Measurements from ENCODE around the gene EIF5B.
"Not testable (repeated sequence)": the region's sequence is repeated elsewhere in the genome, so short reads cannot be mapped to it uniquely, and the experiment has no call there.

EIF5B gene

DNA sequence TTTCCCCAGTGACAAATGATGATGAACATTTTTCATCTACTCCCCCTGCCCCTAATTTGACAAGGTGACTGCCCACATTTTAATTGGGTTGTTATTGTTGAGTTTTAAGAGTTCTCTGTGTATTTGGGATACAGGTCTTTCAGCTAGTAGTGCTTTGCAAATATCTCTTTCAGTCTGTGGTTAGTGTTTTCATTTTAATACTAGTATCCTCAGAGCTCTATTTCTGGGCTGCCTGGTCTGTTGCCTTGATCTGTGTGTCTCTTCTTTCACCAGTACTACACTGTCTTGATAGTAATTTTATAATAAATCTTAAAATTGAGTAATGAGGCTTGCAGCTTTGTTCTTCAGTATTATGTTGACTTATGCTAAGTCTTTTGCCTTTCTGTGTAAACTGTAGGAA is 19.7 kb downstream of the EIF5B start:
- in situ Hi-C loops (cut with MboI; ENCODE audit: low sequenced_read_pairs): no loop called here

DNA sequence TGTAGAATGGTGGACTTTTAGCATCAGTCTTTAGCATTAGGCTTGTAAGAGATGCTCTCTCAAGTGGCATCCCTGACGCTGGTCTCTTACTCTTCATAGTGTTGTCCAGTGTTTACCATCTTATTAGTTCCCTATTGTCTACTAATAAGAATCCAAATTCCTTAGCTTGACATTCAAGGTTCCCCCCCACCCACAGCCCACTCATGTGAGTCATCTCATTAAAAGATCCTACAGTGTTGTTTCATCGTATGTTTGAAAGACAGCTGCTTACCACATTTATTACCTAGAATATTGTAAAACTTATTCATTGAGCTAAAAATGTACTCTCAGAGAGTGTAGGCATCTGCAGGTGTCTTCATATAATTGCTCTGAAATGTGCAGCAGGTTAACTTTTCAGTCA is 28.5 kb downstream of the EIF5B start:
- in situ Hi-C loops (cut with MboI; ENCODE audit: low sequenced_read_pairs): no loop called here

DNA sequence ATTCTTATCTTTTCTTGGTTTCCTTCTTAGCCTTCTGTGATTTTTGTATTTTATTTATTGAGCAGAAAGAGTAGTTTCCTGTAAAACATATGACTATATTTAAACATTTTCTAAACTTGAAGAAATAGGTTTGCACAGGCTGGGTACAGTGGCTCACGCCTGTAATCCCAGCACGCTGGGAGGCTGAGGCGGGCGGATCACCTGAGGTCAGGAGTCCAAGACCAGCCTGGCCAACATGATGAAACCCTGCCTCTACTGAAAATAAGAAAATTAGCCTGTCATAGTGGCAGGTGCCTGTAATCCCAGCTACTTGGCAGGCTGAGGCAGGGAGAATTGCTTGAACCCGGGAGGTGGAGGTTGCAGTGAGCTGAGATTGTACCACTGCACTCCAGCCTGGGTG is 31.7 kb downstream of the EIF5B start:
- in situ Hi-C loops (cut with MboI; ENCODE audit: low sequenced_read_pairs): not testable (repeated sequence)

DNA sequence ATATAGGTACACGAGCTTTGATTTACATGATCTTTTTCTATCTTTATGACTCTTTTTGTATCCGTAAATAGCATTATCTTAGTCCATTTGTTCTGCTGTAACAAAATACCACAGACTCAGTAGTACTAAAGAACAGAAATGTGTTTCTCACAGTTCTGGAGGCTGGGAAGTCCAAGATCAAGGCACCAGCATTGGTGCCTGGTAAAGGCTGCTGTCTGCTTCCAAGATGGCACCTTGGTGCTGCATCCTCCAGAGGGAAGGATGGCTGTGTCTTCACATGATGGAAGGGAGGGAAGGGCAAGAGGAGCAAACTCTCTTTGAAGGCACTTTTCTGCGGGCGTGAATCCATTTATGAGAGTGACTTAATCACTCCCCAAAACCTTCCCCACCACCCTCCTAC is 36.0 kb downstream of the EIF5B start:
- in situ Hi-C loops (cut with MboI; ENCODE audit: low sequenced_read_pairs): no loop called here

DNA sequence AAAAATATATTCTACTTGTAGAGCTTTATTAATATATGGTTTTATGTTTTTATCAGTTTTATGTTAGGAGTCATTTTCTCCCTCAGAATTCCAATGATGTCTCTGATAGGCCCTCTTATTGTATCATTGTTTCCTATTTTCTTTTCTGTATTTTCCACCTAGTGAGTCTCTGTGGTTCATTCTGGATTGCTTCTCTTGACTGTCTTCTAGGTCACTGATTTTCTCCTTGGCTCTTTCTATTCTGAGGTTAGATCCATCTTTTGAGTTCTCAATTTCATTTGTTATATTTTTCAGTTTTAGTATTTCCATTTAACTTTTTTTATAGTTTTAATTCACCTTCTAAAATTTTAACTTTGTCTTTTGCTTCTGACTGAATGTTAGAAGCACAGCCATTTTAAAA is 37.6 kb downstream of the EIF5B start:
- in situ Hi-C loops (cut with MboI; ENCODE audit: low sequenced_read_pairs): no loop called here

DNA sequence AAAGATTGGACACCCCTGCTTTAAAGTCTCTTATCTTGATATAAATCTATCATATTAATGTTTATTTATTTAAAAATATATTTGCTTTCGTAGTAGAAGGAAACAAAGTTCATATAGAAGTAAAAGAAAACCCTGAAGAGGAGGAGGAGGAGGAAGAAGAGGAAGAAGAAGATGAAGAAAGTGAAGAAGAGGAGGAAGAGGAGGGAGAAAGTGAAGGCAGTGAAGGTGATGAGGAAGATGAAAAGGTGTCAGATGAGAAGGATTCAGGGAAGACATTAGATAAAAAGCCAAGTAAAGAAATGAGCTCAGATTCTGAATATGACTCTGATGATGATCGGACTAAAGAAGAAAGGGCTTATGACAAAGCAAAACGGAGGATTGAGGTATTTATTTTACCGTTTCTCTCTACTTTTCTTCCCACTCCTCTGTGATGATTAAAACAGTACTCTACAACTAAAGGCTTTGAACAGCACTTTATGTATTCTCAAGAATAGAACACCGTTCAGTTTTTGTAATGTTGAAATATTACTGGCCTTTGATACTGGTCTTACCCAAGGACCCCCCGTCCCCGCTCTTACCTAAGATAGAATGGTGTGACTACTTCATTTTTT is 39.2 kb downstream of the EIF5B start:
- in situ Hi-C loops (cut with MboI; ENCODE audit: low sequenced_read_pairs): no loop called here

DNA sequence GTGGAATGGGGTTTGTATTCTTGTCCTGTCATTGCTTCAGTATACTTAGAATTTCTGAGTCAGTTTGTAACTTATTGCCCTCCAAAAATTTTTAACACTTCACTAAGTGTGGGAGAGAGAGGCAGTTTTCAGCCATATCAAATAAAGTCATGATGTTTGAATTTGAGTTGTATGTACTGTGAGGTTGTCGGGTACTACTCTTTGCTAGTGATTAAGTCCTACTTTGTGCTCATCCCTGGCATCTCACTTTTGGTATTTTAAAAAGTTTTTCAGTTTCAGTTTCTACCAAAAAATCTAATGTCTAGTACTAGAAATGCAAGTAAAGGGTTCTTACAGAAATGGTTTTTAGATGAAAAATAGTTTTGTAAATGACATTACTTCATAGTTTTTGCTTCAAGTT is 40.7 kb downstream of the EIF5B start:
- in situ Hi-C loops (cut with MboI; ENCODE audit: low sequenced_read_pairs): no loop called here

DNA sequence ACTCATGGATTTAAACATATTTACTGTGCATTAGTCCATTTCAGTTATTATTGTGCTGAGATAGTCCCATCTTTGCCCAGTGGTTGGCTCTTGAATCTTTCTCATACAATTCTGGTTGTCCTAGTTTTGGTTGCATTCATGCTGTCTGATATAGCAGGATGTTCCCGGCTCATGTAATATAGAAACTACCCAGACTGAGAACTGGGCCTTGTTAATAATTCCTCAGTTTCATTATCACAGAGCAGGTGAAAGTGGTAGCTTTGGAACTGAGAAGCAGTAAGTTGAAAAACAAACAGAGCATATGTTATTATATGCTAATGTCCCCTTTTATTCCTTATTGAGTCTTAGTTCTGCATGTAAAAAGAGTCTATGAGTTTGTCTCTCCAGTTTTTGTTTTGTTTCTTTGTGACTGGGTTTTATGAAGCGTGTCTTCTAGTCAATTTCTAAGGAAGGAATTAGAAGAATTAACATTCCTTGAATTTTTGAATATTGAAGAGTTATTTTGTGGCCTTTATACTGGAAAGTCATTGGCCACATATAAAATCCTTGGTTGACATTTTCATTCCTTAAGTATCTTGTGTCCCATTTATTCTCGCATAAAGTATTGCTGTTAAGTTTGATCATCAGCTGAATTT is 43.3 kb downstream of the EIF5B start:
- in situ Hi-C loops (cut with MboI; ENCODE audit: low sequenced_read_pairs): no loop called here

DNA sequence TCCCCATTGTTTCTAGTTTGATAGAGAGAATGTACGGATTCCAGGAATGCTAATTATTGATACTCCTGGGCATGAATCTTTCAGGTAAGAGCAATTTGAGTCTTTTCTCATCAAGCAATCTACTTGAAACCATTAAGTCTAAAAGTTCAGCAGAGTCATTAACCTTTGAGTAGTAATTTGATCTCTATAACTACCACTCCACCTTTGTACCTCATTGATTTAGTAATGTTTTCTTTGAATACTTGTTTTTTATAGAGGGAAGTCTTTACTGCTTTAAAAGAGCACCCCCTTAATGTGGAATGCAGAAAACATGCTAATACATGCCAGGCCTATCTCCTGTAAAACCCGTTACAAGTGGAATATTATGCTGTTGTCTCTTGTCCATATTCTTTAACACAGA is 45.0 kb downstream of the EIF5B start:
- in situ Hi-C loops (cut with MboI; ENCODE audit: low sequenced_read_pairs): no loop called here

DNA sequence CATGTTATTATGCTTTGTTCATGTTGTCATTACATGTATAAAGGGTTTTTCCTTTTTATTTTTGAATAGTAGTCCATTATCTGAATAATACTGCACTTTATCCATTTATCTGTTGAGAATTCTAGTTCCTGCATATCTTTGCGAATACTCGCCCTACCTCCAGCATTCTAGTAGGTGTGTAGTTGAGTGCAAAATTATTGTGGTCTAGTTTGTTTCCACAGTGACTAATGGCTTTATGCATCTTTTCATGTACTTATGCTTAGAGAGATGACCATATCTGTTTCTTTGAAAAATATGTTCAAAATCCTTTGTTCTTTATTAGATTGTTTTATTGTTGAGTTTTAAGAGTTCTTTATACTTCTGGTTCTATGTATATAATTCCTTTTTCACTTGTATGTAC is 48.8 kb downstream of the EIF5B start:
- in situ Hi-C loops (cut with MboI; ENCODE audit: low sequenced_read_pairs): no loop called here

DNA sequence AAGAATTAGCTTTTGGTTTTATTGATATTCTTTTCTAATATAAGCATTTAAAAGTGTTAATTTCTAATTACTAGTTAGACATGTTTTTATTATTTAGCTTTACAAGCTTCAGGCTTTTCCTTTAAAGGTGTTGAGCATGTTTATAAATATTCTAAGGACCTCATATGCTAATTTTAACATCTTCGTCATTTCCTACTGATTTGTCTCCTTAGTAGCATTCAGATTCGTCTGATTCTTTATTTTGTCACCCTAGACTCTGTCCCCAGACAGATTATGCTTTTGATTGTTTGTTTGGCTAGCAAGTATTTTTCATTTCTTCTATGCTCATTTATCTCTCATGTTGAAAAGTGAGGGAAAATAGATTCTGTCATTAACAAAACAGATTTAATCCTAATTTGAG is 51.7 kb downstream of the EIF5B start:
- in situ Hi-C loops (cut with MboI; ENCODE audit: low sequenced_read_pairs): no loop called here

DNA sequence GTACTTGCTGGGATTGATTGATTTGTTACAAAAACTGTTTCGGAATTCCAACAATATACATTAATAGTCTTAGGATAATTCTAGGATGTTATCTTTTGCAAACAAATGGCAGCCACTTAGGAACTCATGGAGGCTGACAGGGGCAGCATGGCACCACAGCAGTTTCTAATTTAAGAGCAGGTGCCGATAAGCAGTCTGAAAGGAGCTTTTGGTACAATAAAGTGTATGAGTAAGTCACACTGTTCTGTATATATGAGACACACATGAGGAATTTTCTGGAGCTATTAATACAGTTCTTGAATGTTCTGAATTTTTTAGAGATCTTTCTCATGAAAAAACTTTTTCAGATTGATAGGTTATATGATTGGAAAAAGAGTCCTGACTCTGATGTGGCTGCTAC is 52.2 kb downstream of the EIF5B start:
- in situ Hi-C loops (cut with MboI; ENCODE audit: low sequenced_read_pairs): no loop called here

DNA sequence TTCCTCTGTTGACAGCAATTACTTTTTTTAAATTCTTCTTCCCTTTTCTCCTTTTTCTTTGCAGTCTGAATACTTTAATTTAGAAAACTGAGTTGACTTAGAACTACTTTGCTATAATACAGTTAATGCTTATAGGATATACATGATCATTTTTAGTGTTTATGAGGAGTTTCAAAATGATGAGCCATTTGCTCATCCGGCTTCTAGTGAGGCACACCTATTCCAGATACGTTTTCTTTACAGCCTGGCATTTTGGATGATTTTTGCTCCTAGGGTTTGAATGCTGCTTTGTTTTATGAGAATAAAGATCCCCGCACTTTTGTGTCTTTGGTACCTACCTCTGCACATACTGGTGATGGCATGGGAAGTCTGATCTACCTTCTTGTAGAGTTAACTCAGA is 52.8 kb downstream of the EIF5B start:
- in situ Hi-C loops (cut with MboI; ENCODE audit: low sequenced_read_pairs): no loop called here

DNA sequence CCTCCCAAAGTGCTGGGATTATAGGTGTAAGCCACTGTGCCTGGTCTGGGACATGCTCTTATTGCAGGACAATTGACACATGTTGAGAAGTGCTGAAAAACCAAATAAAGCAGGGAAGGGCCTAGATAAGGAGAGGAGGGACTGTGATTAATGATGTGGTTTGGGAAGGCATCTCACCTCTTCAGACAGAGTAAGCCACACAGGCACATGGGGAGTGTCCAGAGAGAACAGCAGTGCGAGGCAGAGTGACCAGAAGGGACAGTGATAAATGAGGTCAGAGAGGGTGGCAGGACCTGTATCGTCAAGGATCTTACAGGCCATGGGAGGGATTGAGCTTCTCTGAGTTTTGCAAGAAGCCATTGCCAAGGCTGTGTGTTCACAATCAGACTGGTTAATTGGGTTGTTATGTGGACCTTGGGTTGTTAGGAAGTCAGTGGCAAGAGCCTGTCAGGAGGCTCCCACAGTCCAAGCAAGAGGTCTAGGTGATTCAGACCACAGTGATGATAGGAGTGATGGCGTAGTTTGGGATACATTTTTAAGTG is 58.5 kb downstream of the EIF5B start:
- in situ Hi-C loops (cut with MboI; ENCODE audit: low sequenced_read_pairs): no loop called here

DNA sequence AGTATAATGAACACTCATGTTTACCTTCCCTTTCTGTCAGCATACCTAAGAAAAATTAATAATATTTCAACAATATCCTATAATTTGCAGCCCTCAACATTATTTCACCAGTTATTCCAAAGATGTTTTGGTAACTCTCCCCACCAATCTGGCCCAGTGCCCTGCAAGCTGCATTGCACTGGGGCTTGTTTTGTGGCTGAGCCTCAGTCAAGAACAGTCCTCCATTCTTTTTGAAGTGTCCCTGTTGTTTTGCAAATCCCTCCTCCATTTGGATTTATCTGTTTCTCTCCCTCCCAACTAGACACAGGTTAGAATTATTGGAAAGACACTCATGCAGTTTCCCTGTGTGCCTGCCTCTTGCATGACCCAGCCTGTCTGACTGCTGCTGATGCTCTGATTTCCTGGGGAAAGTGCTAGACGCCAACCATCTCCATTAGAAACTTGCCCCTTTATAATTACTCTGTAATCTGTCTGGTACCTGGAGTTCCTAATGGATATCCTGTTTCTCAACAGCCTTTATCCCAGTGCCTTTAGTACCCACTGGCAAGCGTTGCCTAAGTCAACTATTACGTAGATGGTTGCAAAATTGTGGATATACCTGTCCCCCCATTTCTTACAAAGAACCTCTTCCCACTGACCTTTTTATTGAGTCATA is 60.2 kb downstream of the EIF5B start:
- in situ Hi-C loops (cut with MboI; ENCODE audit: low sequenced_read_pairs): no loop called here

DNA sequence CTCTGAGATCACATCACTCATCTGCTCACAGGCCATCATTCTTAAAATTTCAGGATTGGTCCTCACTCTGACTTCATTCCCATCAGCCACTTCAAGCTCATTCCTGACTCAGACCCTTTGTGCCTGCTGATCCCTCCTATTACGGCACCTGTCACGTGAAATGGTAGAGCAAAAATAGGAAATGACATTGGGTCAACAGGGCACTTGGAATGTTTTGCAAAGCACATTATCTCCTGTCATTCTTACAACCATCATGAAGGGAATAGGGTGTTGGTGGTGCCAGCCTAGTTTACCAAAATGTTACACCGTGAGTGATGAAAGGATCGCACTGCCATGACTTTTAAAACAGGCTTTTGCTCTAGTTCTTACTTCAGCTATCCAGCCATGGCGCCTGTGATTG is 61.1 kb downstream of the EIF5B start:
- in situ Hi-C loops (cut with MboI; ENCODE audit: low sequenced_read_pairs): no loop called here

DNA sequence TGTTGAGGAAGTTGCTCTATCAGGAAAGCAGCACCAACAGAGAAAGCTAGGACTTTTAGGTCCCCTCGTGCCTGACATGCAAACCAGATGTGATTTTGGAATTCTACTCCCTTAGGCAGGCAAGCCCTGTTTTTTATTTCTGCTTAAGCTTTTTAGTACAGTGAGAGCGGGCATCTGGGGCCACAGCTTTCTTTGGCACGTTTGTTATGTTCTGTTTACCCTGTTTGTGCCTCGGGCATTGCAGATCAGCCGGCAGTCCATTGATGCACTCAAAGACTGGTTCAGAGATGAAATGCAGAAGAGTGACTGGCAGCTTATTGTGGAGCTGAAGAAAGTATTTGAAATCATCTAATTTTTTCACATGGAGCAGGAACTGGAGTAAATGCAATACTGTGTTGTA is 61.9 kb downstream of the EIF5B start:
- in situ Hi-C loops (cut with MboI; ENCODE audit: low sequenced_read_pairs): no loop called here

DNA sequence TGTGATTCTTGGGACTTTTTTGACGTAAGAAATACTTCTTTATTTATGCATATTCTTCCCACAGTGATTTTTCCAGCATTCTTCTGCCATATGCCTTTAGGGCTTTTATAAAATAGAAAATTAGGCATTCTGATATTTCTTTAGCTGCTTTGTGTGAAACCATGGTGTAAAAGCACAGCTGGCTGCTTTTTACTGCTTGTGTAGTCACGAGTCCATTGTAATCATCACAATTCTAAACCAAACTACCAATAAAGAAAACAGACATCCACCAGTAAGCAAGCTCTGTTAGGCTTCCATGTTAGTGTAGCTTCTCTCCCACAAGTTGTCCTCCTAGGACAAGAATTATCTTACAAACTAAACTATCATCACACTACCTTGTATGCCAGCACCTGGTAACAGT is 62.6 kb downstream of the EIF5B start:
- in situ Hi-C loops (cut with MboI; ENCODE audit: low sequenced_read_pairs): no loop called here

DNA sequence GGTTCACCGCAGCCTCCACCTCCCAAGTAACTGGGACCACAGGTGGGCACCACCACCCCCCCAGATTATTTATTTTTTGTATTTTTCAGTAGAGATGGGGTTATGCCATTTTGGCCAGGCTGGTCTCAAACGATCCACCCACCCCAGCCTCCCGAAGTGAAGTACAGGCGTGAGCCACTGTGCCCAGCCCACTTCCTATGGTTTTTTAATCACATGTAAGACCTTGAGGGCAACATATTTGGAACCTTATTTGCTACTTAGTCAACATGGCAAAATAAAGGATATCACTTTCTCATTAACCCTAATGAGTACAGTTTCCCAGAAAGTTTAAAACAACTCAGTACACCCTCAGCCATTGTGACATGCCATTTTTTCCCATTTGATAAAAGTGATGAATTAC is 64.7 kb downstream of the EIF5B start:
- in situ Hi-C loops (cut with MboI; ENCODE audit: low sequenced_read_pairs): no loop called here

DNA sequence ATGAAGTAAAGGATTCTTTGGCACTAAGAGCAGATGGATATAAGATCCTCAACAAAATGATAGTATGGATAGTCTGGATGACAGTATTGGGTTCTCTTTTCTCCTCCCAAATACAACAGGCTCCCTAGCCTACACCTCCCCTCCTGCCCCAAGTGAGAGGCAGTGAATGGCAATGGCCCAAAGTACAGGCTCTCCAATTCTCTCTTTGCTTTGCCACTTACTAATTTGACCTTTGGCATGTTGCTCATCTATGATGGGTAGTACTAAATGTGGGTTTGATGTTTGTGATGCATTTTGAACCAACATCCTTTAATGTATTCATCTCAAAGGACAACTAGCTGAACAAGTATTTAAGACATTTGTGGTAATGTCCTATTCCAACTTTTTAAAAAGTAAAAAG is 65.9 kb downstream of the EIF5B start:
- in situ Hi-C loops (cut with MboI; ENCODE audit: low sequenced_read_pairs): no loop called here

DNA sequence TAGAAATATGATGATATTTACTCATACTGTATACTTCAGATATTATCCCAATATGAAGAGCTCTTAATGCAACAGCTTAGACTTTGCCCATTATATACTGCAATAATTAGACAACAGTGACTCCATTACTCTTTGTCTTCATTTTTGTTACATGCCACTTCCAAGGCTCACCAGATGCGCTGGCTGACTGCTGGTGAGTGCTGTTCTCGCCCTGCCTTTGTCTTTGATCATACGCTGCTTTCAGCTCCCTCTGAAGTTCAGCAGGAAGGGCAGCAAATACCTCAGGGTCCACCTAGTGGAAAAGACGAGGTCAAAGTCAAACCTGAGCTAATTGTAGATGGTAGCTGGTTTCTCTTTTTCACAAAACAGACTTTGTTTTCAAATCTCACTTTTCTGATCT is 66.3 kb downstream of the EIF5B start:
- in situ Hi-C loops (cut with MboI; ENCODE audit: low sequenced_read_pairs): no loop called here

DNA sequence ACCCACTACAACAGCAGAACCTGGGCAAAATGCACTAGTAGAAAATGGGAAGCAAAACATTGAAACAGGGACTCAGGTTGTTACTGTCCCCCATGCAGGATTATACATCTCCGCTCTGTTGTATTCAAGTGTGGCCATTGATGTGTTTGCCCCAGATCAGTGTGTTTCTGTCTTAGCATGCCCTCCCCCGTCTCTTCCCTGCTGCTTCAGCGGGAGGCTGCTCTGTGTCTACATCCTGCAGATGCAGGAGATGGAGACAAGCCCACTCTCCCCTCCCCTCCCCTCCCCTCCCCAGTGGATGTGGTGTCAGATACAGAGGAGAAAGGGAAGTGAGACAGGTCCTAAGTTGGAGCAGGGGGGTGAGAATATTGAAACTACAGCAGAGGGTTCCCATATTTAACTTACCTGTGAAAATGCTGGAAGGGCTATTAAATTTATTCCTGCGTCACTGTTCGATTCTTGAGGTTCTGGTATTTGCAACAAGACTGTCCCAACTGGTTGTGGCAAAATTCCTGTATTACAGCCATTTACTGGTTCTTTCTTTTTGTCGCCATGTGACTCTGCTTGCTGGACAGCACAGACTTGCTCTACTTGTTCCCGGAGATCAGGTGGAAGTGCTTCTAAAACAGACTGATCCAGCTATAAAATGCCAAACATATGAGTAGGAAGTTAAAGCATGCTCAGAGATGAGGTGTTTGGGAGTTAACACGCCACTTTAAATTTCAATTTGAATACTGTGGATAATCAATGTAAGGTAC is 67.0 kb downstream of the EIF5B start:
- in situ Hi-C loops (cut with MboI; ENCODE audit: low sequenced_read_pairs): no loop called here
